GM10266 (cell line): Measurements from ENCODE around the gene TMPRSS4.

Experiments
- DNase-seq: peaks from one replicate; pipeline ENCODE4 v3.0.0; 2012; ENCODE audit errors: extremely low spot score
- TF ChIP-seq, protein P1 (sequence below): IDR thresholded peaks from 2 replicates; pipeline ENCODE4 v1.5.1; 2012; ENCODE audit warnings: mild to moderate bottlenecking, low read depth; ENCODE audit not compliant: control insufficient read depth, insufficient read depth; ENCODE audit errors: missing control alignments

TMPRSS4 gene

GRCh38 chr11:118076754-118077281 is at the start of gene TMPRSS4:
TSS of gene TMPRSS4 (plus strand) at chr11:118077078. CDS start at chr11:118077303, 225 bp downstream.
- TF ChIP-seq, protein P1, sequence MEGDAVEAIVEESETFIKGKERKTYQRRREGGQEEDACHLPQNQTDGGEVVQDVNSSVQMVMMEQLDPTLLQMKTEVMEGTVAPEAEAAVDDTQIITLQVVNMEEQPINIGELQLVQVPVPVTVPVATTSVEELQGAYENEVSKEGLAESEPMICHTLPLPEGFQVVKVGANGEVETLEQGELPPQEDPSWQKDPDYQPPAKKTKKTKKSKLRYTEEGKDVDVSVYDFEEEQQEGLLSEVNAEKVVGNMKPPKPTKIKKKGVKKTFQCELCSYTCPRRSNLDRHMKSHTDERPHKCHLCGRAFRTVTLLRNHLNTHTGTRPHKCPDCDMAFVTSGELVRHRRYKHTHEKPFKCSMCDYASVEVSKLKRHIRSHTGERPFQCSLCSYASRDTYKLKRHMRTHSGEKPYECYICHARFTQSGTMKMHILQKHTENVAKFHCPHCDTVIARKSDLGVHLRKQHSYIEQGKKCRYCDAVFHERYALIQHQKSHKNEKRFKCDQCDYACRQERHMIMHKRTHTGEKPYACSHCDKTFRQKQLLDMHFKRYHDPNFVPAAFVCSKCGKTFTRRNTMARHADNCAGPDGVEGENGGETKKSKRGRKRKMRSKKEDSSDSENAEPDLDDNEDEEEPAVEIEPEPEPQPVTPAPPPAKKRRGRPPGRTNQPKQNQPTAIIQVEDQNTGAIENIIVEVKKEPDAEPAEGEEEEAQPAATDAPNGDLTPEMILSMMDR: no peak
- DNase-seq: no peak

DNA sequence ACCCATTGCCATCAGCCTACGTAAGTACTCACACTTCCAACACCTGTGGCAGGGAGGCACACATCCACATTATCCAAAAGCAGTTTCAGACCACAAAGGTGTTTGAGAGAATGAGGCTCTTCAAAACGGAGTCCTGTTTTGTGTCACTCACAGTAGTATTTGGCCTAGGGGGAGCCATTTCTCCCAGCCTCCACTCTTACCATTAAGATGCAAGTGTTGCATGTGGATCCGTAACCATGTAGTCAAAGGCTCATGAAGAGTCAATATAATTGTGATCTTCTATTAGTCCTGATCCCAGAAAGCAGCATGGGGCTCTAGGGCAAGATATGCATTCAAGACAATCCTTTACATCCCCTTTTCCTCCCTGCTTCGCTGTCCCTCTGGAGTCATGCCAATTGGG is 49.2 kb upstream of the TMPRSS4 start:
- TF ChIP-seq, protein P1: no peak
- no peak for DNase-seq

GRCh38 chr11:118028626-118029025 is 48.3 kb upstream of the TMPRSS4 start:
- no peak for DNase-seq
- TF ChIP-seq, protein P1: no peak

DNA sequence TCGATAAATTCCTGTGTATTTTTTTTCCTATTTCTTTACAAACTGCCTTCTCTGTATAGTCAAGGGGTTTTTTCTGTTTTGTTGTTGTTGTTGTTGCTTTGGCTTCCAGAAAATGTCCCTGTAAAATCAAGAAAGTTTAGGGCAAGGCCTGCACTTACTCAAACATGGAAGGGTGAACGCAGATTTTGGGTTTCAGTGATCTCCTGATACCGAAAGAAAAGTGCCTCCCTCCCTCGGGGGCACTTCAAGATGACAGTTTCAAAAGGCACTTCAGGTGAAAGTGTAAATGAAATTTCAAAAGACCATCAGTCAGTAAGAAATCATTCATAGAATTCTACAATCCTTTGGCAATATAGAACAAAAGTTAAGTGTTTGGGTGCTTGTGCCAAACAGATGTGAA is 43.4 kb upstream of the TMPRSS4 start:
- TF ChIP-seq, protein P1: no peak

DNA sequence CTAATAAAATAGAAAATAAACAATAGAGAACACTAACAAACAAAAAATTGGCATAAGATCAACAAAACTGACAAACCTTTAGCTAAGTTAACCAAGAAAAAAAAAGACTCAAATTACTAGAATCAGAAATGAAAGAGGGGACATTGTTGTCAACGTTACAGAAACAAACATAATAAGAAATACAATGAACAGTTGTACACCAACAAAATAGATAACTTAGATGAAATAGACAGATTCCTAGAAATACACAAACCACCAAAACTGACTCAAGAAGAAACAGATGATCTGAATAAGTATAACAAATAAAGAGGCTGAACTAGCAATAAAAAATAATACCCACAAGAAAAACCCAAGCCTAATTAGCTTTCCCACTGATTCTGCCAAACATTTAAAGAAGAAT is 34.7 kb upstream of the TMPRSS4 start:
- TF ChIP-seq, protein P1: no peak
- DNase-seq: no peak

More for the DNA sequence above, 43.4 kb upstream of the TMPRSS4 start:
- no peak for DNase-seq

- TF ChIP-seq, protein P1: no peak
Observed at GRCh38 chr11:118042796-118043195, 34.1 kb upstream of the TMPRSS4 start.

DNA sequence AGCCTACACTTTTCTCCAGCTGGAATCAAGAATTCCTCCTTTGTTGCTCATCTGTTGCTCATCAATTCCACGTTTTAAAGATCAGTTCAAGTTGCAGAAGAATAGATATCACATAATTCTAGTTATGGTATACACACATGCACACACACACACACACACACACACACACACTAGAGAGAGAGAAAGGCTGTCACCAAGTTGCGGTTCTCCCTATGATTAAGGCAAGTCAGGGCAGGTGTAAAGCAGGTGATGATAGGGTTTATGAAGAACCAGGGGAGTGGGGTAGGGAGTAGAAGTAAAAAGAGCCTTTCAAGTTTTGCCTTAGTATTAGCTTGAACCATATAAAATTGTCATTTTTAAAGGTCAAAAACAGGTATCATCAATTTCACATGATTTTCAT is 31.7 kb upstream of the TMPRSS4 start:
- DNase-seq: no peak
- TF ChIP-seq, protein P1: no peak

More at GRCh38 chr11:118042796-118043195, 34.1 kb upstream of the TMPRSS4 start:
- no peak for DNase-seq
